Measurements from ENCODE around the gene CUEDC1. TPM values are rescaled to one million over a fixed set of nuclear protein-coding genes. Genes with fewer than 3 reads are reported as not detected.

CUEDC1 gene
- total RNA-seq, 1 donor from 2014 or later: 38.4 TPM

DNA sequence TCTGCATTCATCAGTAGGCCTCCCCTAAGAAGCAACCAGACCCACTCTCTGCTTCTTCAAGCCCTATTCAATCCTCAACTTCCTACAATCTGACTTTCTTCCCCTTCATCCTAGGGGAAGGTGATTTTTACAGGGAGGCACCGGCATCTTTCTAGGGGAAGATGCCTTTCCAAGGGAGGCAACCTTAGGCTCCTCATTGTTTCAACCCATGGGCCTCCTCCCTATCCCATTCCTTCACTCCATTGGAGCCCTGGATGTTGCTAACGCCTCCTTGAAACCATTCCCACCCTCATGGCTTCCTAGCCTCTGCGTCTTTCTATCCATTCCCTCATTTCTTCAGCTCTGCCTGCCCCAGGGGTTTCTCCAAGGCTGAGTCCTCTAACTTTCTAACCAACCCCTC is 2.7 kb upstream of the CUEDC1 start:
- DNase-seq (ENCODE audit: extremely low spot score, unreplicated experiment): no peak
- H3K9me3 Mint-ChIP-seq (ENCODE audit: unreplicated experiment): no peaks in the 10 kb centered on the region
- H3K27me3 Mint-ChIP-seq (ENCODE audit: unreplicated experiment): no peaks in the 10 kb centered on the region
- peaks cover 19% of the 10 kb centered on the region for H3K4me1 Mint-ChIP-seq (ENCODE audit: unreplicated experiment)
- no peak overlapping the region for H3K27ac Mint-ChIP-seq (ENCODE audit: unreplicated experiment)
- no peaks in the 10 kb centered on the region for H3K36me3 Mint-ChIP-seq (ENCODE audit: unreplicated experiment)
- H3K4me3 Mint-ChIP-seq (ENCODE audit: unreplicated experiment): no peak overlapping the region
- TF ChIP-seq, protein P1, sequence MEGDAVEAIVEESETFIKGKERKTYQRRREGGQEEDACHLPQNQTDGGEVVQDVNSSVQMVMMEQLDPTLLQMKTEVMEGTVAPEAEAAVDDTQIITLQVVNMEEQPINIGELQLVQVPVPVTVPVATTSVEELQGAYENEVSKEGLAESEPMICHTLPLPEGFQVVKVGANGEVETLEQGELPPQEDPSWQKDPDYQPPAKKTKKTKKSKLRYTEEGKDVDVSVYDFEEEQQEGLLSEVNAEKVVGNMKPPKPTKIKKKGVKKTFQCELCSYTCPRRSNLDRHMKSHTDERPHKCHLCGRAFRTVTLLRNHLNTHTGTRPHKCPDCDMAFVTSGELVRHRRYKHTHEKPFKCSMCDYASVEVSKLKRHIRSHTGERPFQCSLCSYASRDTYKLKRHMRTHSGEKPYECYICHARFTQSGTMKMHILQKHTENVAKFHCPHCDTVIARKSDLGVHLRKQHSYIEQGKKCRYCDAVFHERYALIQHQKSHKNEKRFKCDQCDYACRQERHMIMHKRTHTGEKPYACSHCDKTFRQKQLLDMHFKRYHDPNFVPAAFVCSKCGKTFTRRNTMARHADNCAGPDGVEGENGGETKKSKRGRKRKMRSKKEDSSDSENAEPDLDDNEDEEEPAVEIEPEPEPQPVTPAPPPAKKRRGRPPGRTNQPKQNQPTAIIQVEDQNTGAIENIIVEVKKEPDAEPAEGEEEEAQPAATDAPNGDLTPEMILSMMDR (IDR thresholded peaks at IDR 0.05): no peak

DNA sequence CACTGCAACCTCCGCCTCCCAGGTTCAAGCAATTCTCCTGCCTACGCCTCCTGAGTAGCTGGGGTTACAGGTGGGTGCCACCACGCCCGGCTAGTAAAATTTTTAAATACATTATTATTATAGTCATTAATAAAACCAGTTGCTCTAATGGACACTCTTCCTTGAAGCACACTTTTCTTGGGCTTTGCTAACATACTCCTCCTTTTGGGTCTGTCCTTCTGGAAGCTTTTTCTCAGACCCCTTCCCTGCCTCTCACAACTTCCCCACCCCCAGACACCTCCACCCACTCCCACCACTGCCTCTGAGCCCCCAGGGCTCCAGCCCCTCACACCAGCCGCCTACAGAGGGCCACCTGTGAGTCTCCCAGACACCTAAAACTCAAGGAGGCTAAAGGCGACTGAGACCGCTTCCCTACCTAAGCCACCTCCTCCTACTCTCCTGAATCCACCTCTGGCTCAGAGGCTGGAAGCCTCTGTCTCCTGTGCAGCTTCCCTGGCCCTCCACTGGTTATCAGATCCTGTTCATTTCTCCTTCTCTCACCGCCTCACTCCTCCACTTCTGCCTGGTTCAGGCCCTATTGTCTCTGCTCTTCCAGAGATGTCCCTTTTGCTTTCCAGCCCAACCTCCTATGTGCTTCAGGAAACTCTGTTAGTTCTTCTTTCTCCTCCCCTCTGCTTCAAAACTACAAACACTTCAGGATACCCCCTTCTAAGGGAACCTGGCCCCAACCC is 2.1 kb upstream of the CUEDC1 start:
- Mint-ChIP-seq H3K27ac (ENCODE audit: unreplicated experiment) (no peak overlapping the region), H3K36me3 (ENCODE audit: unreplicated experiment) (no peaks in the 10 kb centered on the region), H3K4me1 (ENCODE audit: unreplicated experiment) (peaks cover 25% of the 10 kb centered on the region), H3K9me3 (ENCODE audit: unreplicated experiment) (no peaks in the 10 kb centered on the region), H3K4me3 (ENCODE audit: unreplicated experiment) (no peak overlapping the region), H3K27me3 (ENCODE audit: unreplicated experiment) (no peaks in the 10 kb centered on the region)
- TF ChIP-seq, protein P1 (IDR thresholded peaks at IDR 0.05): no peak
- no peak for DNase-seq (ENCODE audit: extremely low spot score, unreplicated experiment)

DNA sequence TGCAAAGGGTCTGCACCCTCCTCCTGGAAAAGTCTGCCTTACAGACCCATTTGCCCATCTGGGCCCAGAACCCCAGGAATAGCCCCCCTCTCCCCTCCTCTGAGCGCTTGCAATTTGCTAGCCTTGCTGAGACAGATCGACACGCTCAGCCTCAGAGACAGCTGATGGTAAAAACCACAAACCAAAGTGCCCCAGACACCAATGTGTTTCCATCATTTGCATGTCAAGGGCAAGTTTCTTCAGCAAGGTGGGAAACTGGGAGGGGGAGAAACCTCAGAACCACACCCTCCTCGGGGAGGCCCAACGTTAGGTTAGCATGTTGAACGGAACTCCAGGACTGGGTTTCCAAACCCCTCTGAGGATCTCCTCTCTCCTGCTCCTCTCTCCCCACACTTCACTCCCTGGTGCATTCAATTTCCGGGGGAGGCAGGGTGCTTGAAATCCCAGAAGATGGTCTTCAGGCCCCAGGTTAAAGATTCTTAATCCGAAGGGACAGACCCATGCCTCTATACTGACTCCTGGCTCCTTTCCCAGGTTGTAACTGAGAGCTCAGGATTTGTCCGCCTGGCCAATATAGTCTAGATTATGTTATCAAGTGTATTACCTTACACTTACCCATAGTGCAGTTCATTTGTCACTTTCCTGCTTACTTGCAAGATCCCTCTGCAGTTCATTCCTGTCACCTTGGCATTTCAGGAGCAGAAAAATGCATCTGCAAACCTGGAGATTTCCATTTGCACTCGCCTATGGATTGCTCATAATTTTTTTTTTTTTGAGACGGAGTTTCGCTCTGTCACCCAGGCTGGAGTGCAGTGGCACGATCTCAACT is 1.3 kb upstream of the CUEDC1 start:
- peaks cover 31% of the 10 kb centered on the region for H3K4me1 Mint-ChIP-seq (ENCODE audit: unreplicated experiment)
- peak overlapping the region; percentile 66 for H3K4me3 Mint-ChIP-seq (ENCODE audit: unreplicated experiment)
- H3K36me3 Mint-ChIP-seq (ENCODE audit: unreplicated experiment): no peaks in the 10 kb centered on the region
- no peak for DNase-seq (ENCODE audit: extremely low spot score, unreplicated experiment)
- TF ChIP-seq, protein P1 (IDR thresholded peaks at IDR 0.05): no peak
- H3K27me3 Mint-ChIP-seq (ENCODE audit: unreplicated experiment): no peaks in the 10 kb centered on the region
- H3K9me3 Mint-ChIP-seq (ENCODE audit: unreplicated experiment): no peaks in the 10 kb centered on the region
- no peak overlapping the region for H3K27ac Mint-ChIP-seq (ENCODE audit: unreplicated experiment)

DNA sequence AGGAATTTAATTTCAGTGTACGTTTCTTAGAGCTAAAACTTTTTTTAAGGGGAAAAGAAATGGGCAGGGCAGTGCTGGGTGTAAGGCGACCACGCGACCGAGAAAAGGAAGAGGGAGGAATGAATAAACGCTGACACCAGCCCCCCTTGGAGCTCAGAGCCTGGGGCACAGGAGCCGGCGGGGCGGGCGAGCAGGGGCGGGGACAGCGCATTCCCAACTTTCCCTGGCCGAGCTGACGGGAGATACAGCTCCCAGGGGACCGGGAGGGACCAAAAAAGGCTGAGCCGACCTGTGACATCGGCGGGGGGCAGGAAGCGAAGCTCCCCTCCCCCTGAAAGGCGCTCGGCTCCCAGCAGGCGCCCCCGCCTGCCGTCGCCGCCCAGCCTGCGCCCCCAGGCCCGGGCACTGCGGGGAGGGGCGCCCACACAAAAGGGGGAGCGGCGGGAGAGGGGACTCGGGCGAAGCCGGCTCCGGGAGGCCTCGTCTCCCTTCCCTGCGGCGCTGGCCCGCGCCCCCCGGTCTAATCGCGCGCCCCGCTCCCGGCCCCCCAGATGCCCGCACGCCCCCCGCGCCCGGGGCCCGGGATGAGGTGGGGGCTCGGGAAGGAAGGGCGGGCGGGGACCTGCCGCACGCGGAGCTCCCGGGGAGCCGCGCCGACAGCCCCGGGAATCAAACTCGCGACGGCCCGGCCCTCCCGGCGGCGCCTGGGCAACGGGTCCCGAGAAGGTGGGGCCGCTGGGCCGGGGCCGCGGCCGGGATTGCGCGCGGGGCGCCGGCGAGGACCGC is 622 bp downstream of the CUEDC1 start:
- Mint-ChIP-seq H3K9me3 (ENCODE audit: unreplicated experiment) (no peaks in the 10 kb centered on the region), H3K27me3 (ENCODE audit: unreplicated experiment) (no peaks in the 10 kb centered on the region), H3K27ac (ENCODE audit: unreplicated experiment) (peak overlapping the region; percentile 77), H3K4me3 (ENCODE audit: unreplicated experiment) (peak overlapping the region; percentile 68), H3K4me1 (ENCODE audit: unreplicated experiment) (peaks cover 49% of the 10 kb centered on the region), H3K36me3 (ENCODE audit: unreplicated experiment) (no peaks in the 10 kb centered on the region)
- TF ChIP-seq, protein P1 (IDR thresholded peaks at IDR 0.05): no peak
- peak; percentile 93 for DNase-seq (ENCODE audit: extremely low spot score, unreplicated experiment)
